Measurements from ENCODE around the gene PHACTR1. TPM values are rescaled to one million over a fixed set of nuclear protein-coding genes. Genes with fewer than 3 reads are reported as not detected.
A peak's percentile ranks its signal among the peaks of the same experiment; 100 is the strongest.
"Not testable (repeated sequence)": the region's sequence is repeated elsewhere in the genome, so short reads cannot be mapped to it uniquely, and the experiment has no call there.

The PHACTR1 gene
- total RNA-seq, 1 donor from 2014 or later = 7.9 TPM

GRCh38 chr6:13302751-13303667 lies 586.4 kb downstream of the PHACTR1 start:
- peak; percentile 84 for DNase-seq (ENCODE audit: low read depth)

DNA sequence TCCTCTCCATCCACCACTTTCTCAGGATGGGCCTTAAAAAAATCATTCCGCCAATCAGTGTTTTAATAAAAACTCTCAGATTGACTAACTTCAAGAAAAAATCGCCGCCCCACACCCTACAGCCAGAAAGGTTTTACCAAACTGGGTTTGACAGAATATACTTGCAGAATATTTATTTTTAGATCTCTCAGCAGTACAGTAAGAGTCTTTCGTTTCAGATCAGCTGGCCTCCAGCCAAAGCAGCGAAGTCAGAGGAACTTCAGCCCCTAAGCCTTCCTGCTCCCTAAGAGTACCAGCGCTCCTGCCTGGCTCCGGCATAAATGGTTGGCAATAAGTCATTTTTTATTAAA lies 587.1 kb downstream of the PHACTR1 start:
- peak; percentile 85 for DNase-seq (ENCODE audit: low read depth)

- no peak for DNase-seq (ENCODE audit: low read depth)
These were observed 587.5 kb downstream of the PHACTR1 start for GRCh38 chr6:13304101-13304500.

GRCh38 chr6:13304580-13305260 lies 588.2 kb downstream of the PHACTR1 start:
- DNase-seq (ENCODE audit: low read depth) = no peak

DNA sequence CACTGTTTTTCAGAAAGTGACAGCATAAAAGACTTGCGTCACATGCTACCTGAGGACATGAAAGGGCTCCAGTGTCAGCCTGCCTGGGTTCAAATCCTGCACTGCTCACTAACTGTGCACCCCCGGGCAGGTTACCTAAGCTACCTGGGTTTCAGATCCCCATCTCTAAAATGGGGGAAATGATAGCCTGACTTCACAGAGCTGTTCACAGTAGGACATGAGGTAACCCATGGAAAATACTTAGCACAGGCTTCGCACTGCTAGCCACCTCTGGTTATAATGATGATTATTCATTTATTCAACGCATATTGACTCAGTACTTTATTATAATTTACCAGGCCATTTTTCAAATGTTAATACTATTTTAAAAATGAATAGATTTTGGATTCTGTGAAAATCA lies 588.7 kb downstream of the PHACTR1 start:
- DNase-seq (ENCODE audit: low read depth) = no peak

DNA sequence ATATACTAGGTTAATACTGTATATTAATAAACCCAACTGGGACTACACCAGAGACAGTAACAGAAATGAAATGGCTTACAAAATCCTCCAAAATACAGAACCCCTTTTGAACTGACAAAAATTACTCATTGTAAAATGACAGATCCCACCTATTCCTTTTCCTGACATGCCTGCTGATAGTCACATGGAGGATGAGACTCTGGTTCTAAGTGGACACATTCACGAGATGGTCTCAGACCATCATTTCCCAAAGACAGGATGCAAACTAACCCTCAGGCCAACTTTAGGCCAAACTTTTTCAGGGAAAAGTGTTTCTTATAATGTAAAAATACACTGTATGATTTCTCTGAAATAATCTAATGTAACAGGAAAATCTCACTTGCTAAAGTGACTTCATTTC lies 589.2 kb downstream of the PHACTR1 start:
- DNase-seq (ENCODE audit: low read depth) = no peak

DNA sequence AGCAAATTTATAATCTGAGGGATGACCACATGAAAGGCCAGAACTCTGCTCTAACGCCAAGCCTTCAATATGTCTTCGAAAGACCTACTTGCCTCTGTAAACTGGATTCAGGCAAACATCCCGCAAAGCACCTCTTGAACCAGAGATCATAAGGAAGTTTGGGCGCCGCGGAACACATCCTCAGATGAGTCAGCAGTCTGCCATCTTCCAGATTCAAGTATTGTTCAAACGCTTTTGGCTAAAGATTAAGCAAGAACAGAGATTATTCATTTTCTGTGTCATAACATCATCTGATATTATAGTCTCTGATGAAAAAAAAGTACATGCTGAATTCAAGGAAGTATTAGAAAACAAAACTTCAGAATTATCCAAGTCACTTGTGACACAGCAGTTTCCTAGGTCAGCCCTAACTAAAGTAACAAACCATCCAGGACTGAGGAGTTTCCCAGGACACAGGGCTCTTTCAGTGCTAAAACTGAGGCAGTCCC lies 591.0 kb downstream of the PHACTR1 start:
- DNase-seq (ENCODE audit: low read depth) = no peak

- DNase-seq (ENCODE audit: low read depth) = peak; percentile 30
These were observed 591.8 kb downstream of the PHACTR1 start for GRCh38 chr6:13308332-13308731.

DNA sequence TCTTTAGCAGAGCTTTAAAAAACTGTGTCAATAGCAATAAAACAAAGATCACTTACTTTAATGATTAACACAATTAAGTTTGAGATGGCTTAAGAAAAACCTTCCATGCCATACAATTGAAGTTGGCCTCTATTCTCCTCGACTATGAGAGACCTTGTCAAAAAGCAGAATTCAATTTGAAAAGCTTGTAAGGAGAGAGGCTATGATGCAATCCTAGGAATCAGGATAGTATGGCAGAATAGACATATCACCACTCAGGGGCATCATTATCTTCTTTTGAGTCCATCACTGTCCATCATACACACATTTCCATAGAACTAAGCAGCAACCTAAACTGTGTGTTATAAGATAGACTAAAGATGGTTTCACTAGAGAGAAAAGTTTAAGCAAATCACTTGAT lies 594.6 kb downstream of the PHACTR1 start:
- no peak for DNase-seq (ENCODE audit: low read depth)

- DNase-seq (ENCODE audit: low read depth) = no peak
These were observed 598.2 kb downstream of the PHACTR1 start for GRCh38 chr6:13314806-13315205.

DNA sequence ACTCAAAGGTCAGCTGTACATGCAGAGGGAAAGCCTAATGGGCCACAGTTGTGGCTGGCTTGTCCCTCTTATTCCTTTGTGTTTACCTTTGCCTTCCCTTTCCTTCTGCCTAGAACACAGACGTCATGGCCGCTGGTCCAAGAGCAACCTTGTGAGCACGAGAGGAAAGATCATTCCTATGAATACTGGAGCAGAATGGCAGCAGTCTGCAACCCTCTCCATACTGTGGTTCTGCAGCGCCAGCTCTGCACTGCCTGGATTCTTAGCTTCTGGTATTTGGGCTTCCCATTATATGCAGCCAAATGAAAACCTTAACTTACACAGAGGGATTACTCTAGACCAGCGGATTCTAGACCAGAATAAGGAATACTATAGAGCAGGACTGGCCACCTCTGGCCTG lies 599.3 kb downstream of the PHACTR1 start:
- no peak for DNase-seq (ENCODE audit: low read depth)

GRCh38 chr6:13318821-13319220 lies 602.3 kb downstream of the PHACTR1 start:
- DNase-seq (ENCODE audit: low read depth) = no peak

DNA sequence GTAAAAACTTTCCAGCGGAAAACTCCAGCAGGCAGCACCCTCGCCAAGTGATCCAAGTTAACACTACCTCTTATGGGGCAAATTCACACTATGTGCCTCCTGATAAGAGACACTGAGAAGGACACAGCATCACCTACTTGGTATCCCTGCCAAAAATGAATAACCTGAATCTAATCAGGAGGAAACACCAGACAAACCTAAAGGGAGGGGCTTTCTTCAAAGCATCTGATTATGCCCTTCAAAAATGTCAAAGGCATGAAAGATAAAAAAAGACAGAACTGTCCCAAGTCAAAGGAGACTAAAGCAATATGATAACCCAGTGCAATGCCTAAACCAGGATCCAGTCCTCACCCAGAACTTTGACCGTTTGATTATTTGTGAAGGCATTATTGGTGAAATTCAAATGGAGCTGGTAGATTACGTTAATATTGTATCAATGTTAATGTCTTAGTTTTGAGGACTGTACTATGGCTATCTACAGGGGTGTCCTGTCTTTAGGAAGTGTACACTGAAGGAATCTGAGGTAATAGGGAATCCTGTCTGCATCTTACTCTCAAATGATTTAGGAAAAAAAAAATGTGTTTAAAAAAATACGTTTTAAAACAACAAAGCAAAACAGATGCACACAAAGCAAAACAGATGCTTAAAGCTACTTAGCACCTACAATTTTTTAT lies 603.5 kb downstream of the PHACTR1 start:
- no peak for DNase-seq (ENCODE audit: low read depth)

GRCh38 chr6:13326031-13326586 lies 609.5 kb downstream of the PHACTR1 start:
- DNase-seq (ENCODE audit: low read depth) = not testable (repeated sequence)

DNA sequence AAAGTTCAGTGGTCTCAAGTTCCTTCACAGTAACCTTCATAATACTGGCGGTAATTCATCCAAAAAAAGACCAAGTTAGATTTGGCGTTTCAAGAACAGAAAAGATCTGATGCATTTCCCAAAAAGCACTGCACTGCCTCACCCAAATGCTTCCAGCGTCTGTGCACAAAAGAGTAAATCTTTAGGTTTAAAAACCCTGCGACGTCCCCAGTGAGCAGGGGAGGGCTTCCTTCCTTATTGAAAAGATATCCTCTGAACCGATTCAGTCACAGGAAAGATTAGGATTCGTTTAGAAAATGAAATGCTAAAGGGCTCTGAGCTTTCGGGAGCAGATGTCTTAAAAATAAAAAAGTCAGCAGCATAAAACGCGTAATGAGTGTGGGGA lies 611.1 kb downstream of the PHACTR1 start:
- no peak for DNase-seq (ENCODE audit: low read depth)

- peak; percentile 90 for DNase-seq (ENCODE audit: low read depth)
These were observed 611.7 kb downstream of the PHACTR1 start, which contains the start of gene TBC1D7 for GRCh38 chr6:13328076-13328874. TBC1D7 (minus strand) TSS chr6:13328537; CDS start chr6:13326898, 1,639 bp downstream.

DNA sequence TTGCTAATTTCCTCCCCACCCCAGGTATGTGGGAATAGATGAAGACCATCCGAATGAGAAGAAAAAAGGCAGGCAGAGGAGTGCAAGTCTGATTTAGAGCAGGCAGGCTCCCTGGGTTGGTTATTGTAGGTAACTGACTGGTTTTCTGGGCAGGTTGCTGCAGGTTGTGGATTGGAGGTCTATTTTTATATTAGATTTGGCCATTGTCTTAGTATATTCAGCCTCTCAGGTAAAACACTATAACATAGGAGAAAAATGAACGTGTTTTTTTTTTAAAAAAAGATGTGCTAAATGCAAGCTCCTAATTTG lies 612.3 kb downstream of the PHACTR1 start:
- no peak for DNase-seq (ENCODE audit: low read depth)

- DNase-seq (ENCODE audit: low read depth) = peak; percentile 41
These were observed 615.2 kb downstream of the PHACTR1 start for GRCh38 chr6:13331516-13332348.

DNA sequence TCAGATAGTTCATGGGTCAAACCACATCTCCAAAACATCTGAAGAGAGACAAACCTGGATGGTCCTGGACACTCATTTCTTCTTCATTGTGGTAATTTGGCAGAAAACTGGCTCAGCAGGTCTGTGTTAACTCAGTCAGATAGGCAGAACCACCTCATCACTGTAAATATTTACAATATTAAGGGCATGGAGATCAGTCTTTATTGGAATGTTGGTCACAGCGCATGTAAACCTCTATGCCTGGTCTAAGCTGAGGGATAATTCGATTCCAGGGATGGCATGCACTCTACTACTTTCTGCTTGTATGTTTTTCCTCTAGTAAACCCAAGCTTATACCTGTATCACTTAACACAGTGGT lies 615.8 kb downstream of the PHACTR1 start:
- DNase-seq (ENCODE audit: low read depth) = no peak

DNA sequence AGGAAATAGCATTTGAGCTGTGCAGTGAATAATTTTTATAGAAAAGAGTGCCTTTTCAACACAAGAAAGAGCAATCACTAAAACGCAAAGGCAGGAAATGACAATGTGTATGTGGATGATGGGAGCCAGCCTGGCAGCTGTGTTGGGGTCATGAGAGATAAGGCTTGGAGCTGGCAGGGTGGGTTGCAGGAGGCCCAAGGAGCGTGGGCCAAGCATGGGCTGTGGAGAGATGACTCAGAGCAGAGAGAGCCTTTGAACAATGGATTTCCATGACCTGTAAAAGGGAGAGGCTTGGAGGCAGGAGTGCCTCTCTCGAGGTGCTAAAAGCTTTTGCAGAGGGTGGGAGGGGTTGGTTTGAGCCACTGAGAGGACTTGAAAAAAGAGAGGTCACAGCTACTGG lies 618.4 kb downstream of the PHACTR1 start:
- no peak for DNase-seq (ENCODE audit: low read depth)
